GM18508 (cell line): ENCODE measurements around the gene CYTH1.

Experiments
- ATAC-seq: cut with Tn5 transposase; IDR thresholded peaks from one replicate; pipeline ENCODE4 v1.9.1; 2021; ENCODE audit warnings: moderate number of reproducible peaks; ENCODE audit not compliant: insufficient read depth, unreplicated experiment

The CYTH1 gene

GRCh38 chr17:78806451-78806850 is 24.4 kb upstream of the CYTH1 start:
- ATAC-seq: no peak

- no peak for ATAC-seq
Measured at GRCh38 chr17:78805301-78805700, 23.2 kb upstream of the CYTH1 start.

GRCh38 chr17:78804777-78805176 is 22.7 kb upstream of the CYTH1 start:
- no peak for ATAC-seq

GRCh38 chr17:78803186-78803845 is 21.2 kb upstream of the CYTH1 start:
- ATAC-seq: no peak

- no peak for ATAC-seq
Measured at GRCh38 chr17:78802459-78802858, 20.4 kb upstream of the CYTH1 start.

- no peak for ATAC-seq
Measured at GRCh38 chr17:78802008-78802407, 19.9 kb upstream of the CYTH1 start.

GRCh38 chr17:78800132-78800931 is 18.3 kb upstream of the CYTH1 start:
- no peak for ATAC-seq

GRCh38 chr17:78798695-78799559 is 16.9 kb upstream of the CYTH1 start:
- no peak for ATAC-seq

- no peak for ATAC-seq
Measured at GRCh38 chr17:78797691-78798585, 15.9 kb upstream of the CYTH1 start.

- no peak for ATAC-seq
Measured at GRCh38 chr17:78797213-78797612, 15.1 kb upstream of the CYTH1 start.

GRCh38 chr17:78796517-78796900 is 14.4 kb upstream of the CYTH1 start:
- no peak for ATAC-seq

GRCh38 chr17:78795861-78796516 is 13.9 kb upstream of the CYTH1 start:
- ATAC-seq: no peak

GRCh38 chr17:78794864-78795640 is 13.0 kb upstream of the CYTH1 start:
- ATAC-seq: no peak

GRCh38 chr17:78794399-78794798 is 12.3 kb upstream of the CYTH1 start:
- ATAC-seq: no peak

- no peak for ATAC-seq
Measured at GRCh38 chr17:78793968-78794367, 11.9 kb upstream of the CYTH1 start.

GRCh38 chr17:78793415-78793814 is 11.3 kb upstream of the CYTH1 start:
- no peak for ATAC-seq

GRCh38 chr17:78791840-78792709 is 10.0 kb upstream of the CYTH1 start:
- no peak for ATAC-seq

GRCh38 chr17:78790552-78790951 is 8.5 kb upstream of the CYTH1 start:
- ATAC-seq: no peak
